HCT116 (cell line): Measurements from ENCODE around the gene CAPZA3.

Experiments used
- EZH2 ChIP-seq: fragments of 200-600 bp; sonication (generic); IDR thresholded peaks from 2 replicates; pipeline ENCODE4 v1.6.1; 2017; ENCODE audit warnings: antibody characterized with exemption, mixed run types
- EZH2phosphoT487 ChIP-seq: fragments of 200-600 bp; IDR thresholded peaks from 2 replicates; pipeline ENCODE4 v1.6.1; 2018; ENCODE audit warnings: antibody characterized with exemption, borderline replicate concordance
- JUND ChIP-seq: IDR thresholded peaks from 2 replicates; pipeline ENCODE4 v1.6.1; 2012
- MAX ChIP-seq: IDR thresholded peaks from 2 replicates; pipeline ENCODE4 v1.6.1; 2012
- POLR2A ChIP-seq: IDR thresholded peaks from 2 replicates; pipeline ENCODE4 v1.7.0; 2011; ENCODE audit warnings: borderline replicate concordance; ENCODE audit not compliant: insufficient read depth, insufficient read length; ENCODE audit errors: extremely low read depth
- REST ChIP-seq: IDR thresholded peaks from 2 replicates; pipeline ENCODE4 v1.6.1; 2012; ENCODE audit warnings: low read depth
- SP1 ChIP-seq: IDR thresholded peaks from 2 replicates; pipeline ENCODE4 v1.6.1; 2012; ENCODE audit warnings: low read depth
- ZNF274 ChIP-seq: fragments of 200-500 bp; sonication (Bioruptor generic); IDR thresholded peaks from 2 replicates; pipeline ENCODE4 v1.6.1; 2014; ENCODE audit warnings: mild to moderate bottlenecking, low read depth, low read length, inconsistent platforms
- TF ChIP-seq, protein P1 (sequence below), 3 experiments: fragments of 200-600 bp in 1 of 3; sonication (generic) in 1 of 3; IDR thresholded peaks in 2 of 3; conservative IDR thresholded peaks in 1 of 3; 2 replicates each; pipeline ENCODE4 v1.5.1; 2012 to 2017; ENCODE audit warnings: low read depth in 2 of 3, low read length in 2 of 3, antibody characterized with exemption in 1 of 3, borderline replicate concordance in 1 of 3, control low read depth in 1 of 3, mild to moderate bottlenecking in 1 of 3, mixed read lengths in 1 of 3, mixed run types in 1 of 3, moderate library complexity in 1 of 3; ENCODE audit not compliant: insufficient read depth in 1 of 3
- TF ChIP-seq, protein P2 (sequence below): IDR thresholded peaks from 2 replicates; pipeline ENCODE4 v1.6.1; 2012
- TF ChIP-seq, protein P3 (sequence below): IDR thresholded peaks from 2 replicates; pipeline ENCODE4 v1.6.1; 2011; ENCODE audit warnings: mild to moderate bottlenecking, low read length, moderate library complexity; ENCODE audit not compliant: insufficient replicate concordance; ENCODE audit errors: extremely low read depth

GRCh38 chr12:18755341-18755740 is 17.4 kb downstream of the CAPZA3 start:
- TF ChIP-seq MAX (no peak), REST (no peak), POLR2A (no peak), SP1 (no peak), EZH2phosphoT487 (no peak), EZH2 (no peak), ZNF274 (no peak), JUND (no peak)
- TF ChIP-seq, protein P1, sequence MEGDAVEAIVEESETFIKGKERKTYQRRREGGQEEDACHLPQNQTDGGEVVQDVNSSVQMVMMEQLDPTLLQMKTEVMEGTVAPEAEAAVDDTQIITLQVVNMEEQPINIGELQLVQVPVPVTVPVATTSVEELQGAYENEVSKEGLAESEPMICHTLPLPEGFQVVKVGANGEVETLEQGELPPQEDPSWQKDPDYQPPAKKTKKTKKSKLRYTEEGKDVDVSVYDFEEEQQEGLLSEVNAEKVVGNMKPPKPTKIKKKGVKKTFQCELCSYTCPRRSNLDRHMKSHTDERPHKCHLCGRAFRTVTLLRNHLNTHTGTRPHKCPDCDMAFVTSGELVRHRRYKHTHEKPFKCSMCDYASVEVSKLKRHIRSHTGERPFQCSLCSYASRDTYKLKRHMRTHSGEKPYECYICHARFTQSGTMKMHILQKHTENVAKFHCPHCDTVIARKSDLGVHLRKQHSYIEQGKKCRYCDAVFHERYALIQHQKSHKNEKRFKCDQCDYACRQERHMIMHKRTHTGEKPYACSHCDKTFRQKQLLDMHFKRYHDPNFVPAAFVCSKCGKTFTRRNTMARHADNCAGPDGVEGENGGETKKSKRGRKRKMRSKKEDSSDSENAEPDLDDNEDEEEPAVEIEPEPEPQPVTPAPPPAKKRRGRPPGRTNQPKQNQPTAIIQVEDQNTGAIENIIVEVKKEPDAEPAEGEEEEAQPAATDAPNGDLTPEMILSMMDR (IDR thresholded peaks at IDR 0.05 in 2 of 3, conservative IDR thresholded peaks at IDR 0.05 in 1 of 3; ENCODE audit: borderline replicate concordance in 1 of 3, insufficient read depth in 1 of 3, low read depth in 2 of 3, low read length in 2 of 3), result no peak
- TF ChIP-seq, protein P2, sequence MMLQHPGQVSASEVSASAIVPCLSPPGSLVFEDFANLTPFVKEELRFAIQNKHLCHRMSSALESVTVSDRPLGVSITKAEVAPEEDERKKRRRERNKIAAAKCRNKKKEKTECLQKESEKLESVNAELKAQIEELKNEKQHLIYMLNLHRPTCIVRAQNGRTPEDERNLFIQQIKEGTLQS, result no peak
- TF ChIP-seq, protein P3, sequence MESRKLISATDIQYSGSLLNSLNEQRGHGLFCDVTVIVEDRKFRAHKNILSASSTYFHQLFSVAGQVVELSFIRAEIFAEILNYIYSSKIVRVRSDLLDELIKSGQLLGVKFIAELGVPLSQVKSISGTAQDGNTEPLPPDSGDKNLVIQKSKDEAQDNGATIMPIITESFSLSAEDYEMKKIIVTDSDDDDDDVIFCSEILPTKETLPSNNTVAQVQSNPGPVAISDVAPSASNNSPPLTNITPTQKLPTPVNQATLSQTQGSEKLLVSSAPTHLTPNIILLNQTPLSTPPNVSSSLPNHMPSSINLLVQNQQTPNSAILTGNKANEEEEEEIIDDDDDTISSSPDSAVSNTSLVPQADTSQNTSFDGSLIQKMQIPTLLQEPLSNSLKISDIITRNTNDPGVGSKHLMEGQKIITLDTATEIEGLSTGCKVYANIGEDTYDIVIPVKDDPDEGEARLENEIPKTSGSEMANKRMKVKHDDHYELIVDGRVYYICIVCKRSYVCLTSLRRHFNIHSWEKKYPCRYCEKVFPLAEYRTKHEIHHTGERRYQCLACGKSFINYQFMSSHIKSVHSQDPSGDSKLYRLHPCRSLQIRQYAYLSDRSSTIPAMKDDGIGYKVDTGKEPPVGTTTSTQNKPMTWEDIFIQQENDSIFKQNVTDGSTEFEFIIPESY, result no peak
